AG04449 (cell line): ENCODE data around the gene MINDY4.

Source experiments
- CTCF ChIA-PET: fragments of 350-600 bp; formaldehyde crosslinking; extraction: SDS; loops from one replicate; lab custom pipeline; 2021; ENCODE audit warnings: antibody characterized with exemption; lab: Yijun Ruan, JAX
- POLR2A ChIA-PET: fragments of 400-600, 350-600 bp; formaldehyde crosslinking; extraction: SDS; loops from one replicate; lab custom pipeline; 2020; ENCODE audit warnings: antibody characterized with exemption, inconsistent platforms; lab: Yijun Ruan, JAX
- DNase-seq: peaks from one replicate; pipeline ENCODE4 v3.0.0-alpha.2; 2010; ENCODE audit warnings: low read depth, low spot score
- H3K4me3 ChIP-seq: 2 replicates; pipeline ENCODE4 v1.5.1; 2011; ENCODE audit warnings: low read depth, mild to moderate bottlenecking, control low read depth, low read length
- CTCF ChIP-seq: IDR thresholded peaks from one replicate; pipeline ENCODE4 v1.5.1; 2011; ENCODE audit warnings: mild to moderate bottlenecking, moderate library complexity, low read length, control low read depth, inconsistent platforms; ENCODE audit not compliant: insufficient read depth; ENCODE audit errors: missing control alignments

MINDY4 gene

DNA sequence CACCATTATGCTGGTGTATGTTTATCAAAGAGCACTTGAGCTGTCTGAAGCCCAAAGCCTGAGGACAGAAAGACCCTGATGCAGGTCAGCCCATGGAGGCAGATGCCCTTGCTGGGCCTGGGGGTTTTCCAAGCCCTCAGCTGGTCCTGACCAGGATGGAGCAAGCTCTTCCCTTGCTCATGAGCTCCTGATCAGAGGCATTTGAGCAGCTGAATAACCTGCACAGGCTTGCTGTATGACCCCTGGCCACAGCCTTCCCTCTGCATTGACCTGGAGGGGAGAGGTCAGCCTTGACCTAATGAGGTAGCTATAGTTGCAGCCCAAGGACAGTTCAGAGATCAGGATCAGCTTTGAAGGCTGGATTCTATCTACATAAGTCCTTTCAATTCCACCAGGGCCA is 153.4 kb downstream of the MINDY4 start:
- no peak for DNase-seq
- H3K4me3 ChIP-seq: no peak overlapping the region
- no peak for TF ChIP-seq CTCF
- ChIA-PET CTCF (interaction anchor here (1.2 to 8.5 kb wide), 2 partner anchors 12 to 16 kb away, joined by 3 to 77 read pairs; no protein-coding TSS in a partner anchor), POLR2A (no interaction called here)

- POLR2A ChIA-PET: no interaction called here
- TF ChIP-seq CTCF: no peak
- DNase-seq: no peak
Measured at GRCh38 chr7:30925117-30925516, 153.9 kb downstream of the MINDY4 start.

DNA sequence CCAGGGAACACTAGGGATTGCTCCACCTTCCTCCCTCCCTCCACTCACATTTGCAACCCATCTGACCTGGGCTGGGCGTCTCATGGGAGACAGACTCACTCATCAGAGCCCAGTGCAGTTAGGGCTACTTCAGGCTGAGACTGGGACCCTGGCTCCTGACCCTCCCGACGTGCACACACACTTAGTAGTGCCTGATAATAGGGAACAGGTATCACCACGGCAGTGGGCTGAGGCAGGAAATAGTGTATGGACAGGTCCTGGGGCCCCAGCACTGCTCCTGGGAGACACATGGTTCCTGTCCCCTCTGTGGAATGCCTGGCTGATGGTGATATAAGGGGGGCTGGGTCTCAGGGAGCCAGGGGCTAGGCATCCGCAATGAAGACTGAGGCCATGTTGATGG is 154.7 kb downstream of the MINDY4 start:
- no peak overlapping the region for H3K4me3 ChIP-seq
- CTCF ChIA-PET: interaction anchor here (0.6 to 1.1 kb wide), 2 partner anchors 13 to 124 kb away, joined by 3 read pairs; no protein-coding TSS in a partner anchor
- no peak for DNase-seq
- POLR2A ChIA-PET: no interaction called here
- no peak for TF ChIP-seq CTCF

More at GRCh38 chr7:30925117-30925516, 153.9 kb downstream of the MINDY4 start:
- H3K4me3 ChIP-seq: no peak overlapping the region
- CTCF ChIA-PET: interaction anchor here (1.2 to 8.5 kb wide), 2 partner anchors 11 to 17 kb away, joined by 3 to 77 read pairs; no protein-coding TSS in a partner anchor

DNA sequence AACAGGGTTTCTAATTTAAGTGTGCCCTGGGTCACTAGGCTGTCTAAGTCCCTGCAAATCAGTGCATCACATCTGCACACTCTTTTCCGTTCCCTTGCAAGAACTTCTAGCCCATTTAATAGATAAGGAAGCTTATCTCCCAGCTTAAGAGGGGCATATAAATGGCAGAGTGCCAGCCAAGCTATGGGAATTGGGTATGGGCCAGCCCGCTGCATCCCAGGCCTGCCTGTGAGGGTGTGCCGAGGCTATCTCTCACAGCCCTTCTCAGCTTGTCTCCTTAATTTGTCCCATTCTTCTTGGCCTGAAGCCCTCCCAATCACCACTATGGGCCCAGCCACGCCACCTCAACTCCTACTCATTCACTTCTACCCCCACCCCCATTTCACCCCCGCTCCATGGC is 155.1 kb downstream of the MINDY4 start:
- DNase-seq: no peak
- no peak for TF ChIP-seq CTCF
- ChIA-PET CTCF (interaction anchor here (0.6 to 1.9 kb wide), 3 partner anchors 12 to 124 kb away, joined by 3 to 9 read pairs (median 3); no protein-coding TSS in a partner anchor), POLR2A (no interaction called here)
- no peak overlapping the region for H3K4me3 ChIP-seq

DNA sequence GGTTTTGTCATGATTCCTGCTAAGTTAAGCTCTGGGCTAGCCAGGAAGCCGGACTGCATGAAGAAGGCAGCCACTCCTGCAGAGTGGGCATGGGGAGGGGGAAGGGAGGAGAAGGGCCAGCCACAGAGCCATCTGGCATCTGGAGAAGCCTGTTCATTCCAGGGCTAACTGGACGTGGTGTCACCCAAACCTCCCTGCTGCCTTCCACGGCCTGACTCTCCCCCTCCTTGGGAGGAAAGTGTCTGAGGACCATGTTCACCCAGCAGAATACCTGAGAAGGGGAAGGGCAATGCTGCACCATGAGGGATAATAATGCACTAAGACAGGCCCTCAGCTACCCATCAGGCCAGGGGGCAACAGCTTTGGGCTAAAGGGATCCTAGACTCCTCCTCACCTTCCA is 155.8 kb downstream of the MINDY4 start:
- DNase-seq: no peak
- ChIA-PET CTCF (interaction anchor here (1.1 to 1.9 kb wide), 2 partner anchors 11 to 125 kb away, joined by 3 to 9 read pairs; no protein-coding TSS in a partner anchor), POLR2A (no interaction called here)

DNA sequence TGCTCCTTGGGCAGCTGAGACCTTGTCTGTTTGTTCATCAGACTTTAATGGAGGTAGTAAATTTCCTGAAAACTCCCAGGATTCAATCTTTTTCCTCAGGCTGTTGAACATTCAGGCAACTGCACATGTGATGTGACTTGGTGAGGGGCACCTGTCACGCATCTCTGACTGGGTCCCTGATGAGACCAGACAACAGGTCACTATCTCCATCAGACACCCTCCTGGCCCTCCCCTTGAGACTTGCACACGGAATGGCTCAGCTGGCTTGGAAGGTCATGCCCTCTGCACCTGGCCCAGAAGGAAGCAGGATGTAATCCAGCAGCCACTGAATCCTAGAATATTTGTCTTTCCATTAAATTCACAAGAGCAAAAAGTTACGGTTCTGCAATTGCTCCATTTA is 156.3 kb downstream of the MINDY4 start:
- DNase-seq: no peak
- no peak overlapping the region for H3K4me3 ChIP-seq
- ChIA-PET CTCF (interaction anchor here (1.9 kb wide), 1 partner anchor 11 kb away, joined by 9 read pairs; no protein-coding TSS in a partner anchor), POLR2A (no interaction called here)
- TF ChIP-seq CTCF: no peak

More for the DNA sequence above, 155.8 kb downstream of the MINDY4 start:
- no peak overlapping the region for H3K4me3 ChIP-seq
- TF ChIP-seq CTCF: no peak
